Measurements from ENCODE around the gene METTL16.

GRCh38 chr17:2378905-2379304, 132.8 kb downstream of the METTL16 start:
- no peak for TF ChIP-seq CTCF (IDR thresholded peaks at IDR 0.05)
- no peak for TF ChIP-seq POLR2A (IDR thresholded peaks at IDR 0.05)
- TF ChIP-seq POLR2AphosphoS5 (IDR thresholded peaks at IDR 0.05), result no peak
- TF ChIP-seq EP300 (IDR thresholded peaks at IDR 0.05), result no peak
